Gastroesophageal sphincter (tissue), 3 donors: ENCODE results near the gene LIMK2.
"Not testable (repeated sequence)": the region's sequence is repeated elsewhere in the genome, so short reads cannot be mapped to it uniquely, and the experiment has no call there.

Experiments used
- CTCF ChIP-seq, 4 experiments: fragments of 200-600 bp in 2 of 4; fragments of 450-650 bp in 2 of 4; sonication (generic) in 1 of 4; IDR thresholded peaks; one replicate each; pipeline ENCODE4 v1.5.1; 2017 to 2019; ENCODE audit warnings: antibody characterized with exemption in 4 of 4, mild to moderate bottlenecking in 2 of 4, moderate library complexity in 2 of 4
- EP300 ChIP-seq: sonication (generic); formaldehyde crosslinking; IDR thresholded peaks from one replicate; pipeline ENCODE4 v1.6.1; 2017; ENCODE audit warnings: antibody characterized with exemption, mild to moderate bottlenecking
- POLR2A ChIP-seq, 2 donors: fragments of 450-650 bp; IDR thresholded peaks; one replicate each; pipeline ENCODE4 v1.6.1; 2017; ENCODE audit warnings: antibody characterized with exemption in 2 of 2, mild to moderate bottlenecking in 2 of 2, moderate library complexity in 1 of 2

GRCh38 chr22:31224691-31225090 lies 12.6 kb downstream of the LIMK2 start:
- not testable (repeated sequence) for TF ChIP-seq CTCF (IDR thresholded peaks at IDR 0.05); EP300; POLR2A (IDR thresholded peaks at IDR 0.05)
